WERI-Rb-1 (cell line): ENCODE measurements around the gene UPK3BL2.
"Not testable (repeated sequence)": the region's sequence is repeated elsewhere in the genome, so short reads cannot be mapped to it uniquely, and the experiment has no call there.

Experiments
- DNase-seq: peaks from one replicate; pipeline ENCODE4 v3.0.0-alpha.2; 2020
- H3K27ac ChIP-seq: fragments of 250-450 bp; sonication (Bioruptor Pico); 2 replicates; pipeline ENCODE4 v1.5.1; 2020; ENCODE audit warnings: mild to moderate bottlenecking, moderate library complexity
- H3K27me3 ChIP-seq: fragments of 250-450 bp; sonication (Bioruptor Pico); 2 replicates; pipeline ENCODE4 v1.5.1; 2021; ENCODE audit warnings: mild to moderate bottlenecking, low read depth, moderate library complexity; ENCODE audit not compliant: insufficient read depth, severe bottlenecking
- H3K36me3 ChIP-seq: fragments of 250-450 bp; sonication (Bioruptor Pico); 2 replicates; pipeline ENCODE4 v1.5.1; 2020; ENCODE audit warnings: mild to moderate bottlenecking, moderate library complexity
- H3K4me3 ChIP-seq: 2 replicates; pipeline ENCODE4 v1.5.1; 2011; ENCODE audit warnings: low read depth, mild to moderate bottlenecking, control low read depth, low read length
- H3K9me3 ChIP-seq: fragments of 250-450 bp; sonication (Bioruptor Pico); 2 replicates; pipeline ENCODE4 v1.5.1; 2021; ENCODE audit warnings: mild to moderate bottlenecking, moderate library complexity; ENCODE audit not compliant: severe bottlenecking

The UPK3BL2 gene

GRCh38 chr7:102494026-102494425, 49.5 kb downstream of the UPK3BL2 start:
- H3K4me3 ChIP-seq, H3K27me3 ChIP-seq, H3K9me3 ChIP-seq, DNase-seq, H3K36me3 ChIP-seq, H3K27ac ChIP-seq: not testable (repeated sequence)

GRCh38 chr7:102493220-102493935, 50.1 kb downstream of the UPK3BL2 start:
- H3K4me3 ChIP-seq, H3K27me3 ChIP-seq, H3K27ac ChIP-seq, H3K36me3 ChIP-seq, H3K9me3 ChIP-seq, DNase-seq: not testable (repeated sequence)

- DNase-seq: peak; percentile 83
- not testable (repeated sequence) for H3K27ac ChIP-seq, H3K36me3 ChIP-seq, H3K27me3 ChIP-seq, H3K9me3 ChIP-seq, H3K4me3 ChIP-seq
Measured at GRCh38 chr7:102490529-102491075, 52.9 kb downstream of the UPK3BL2 start.
